Erythroblast (primary cell): ENCODE results near the gene GABRP.

Experiments
- GATA1 ChIP-seq: IDR thresholded peaks from 2 replicates; pipeline ENCODE4 v1.6.1; 2011; ENCODE audit warnings: low read depth, mild to moderate bottlenecking, control low read depth, low read length, moderate library complexity
- POLR2A ChIP-seq: IDR thresholded peaks from 2 replicates; pipeline ENCODE4 v1.6.1; 2011; ENCODE audit warnings: mild to moderate bottlenecking, low read length

DNA sequence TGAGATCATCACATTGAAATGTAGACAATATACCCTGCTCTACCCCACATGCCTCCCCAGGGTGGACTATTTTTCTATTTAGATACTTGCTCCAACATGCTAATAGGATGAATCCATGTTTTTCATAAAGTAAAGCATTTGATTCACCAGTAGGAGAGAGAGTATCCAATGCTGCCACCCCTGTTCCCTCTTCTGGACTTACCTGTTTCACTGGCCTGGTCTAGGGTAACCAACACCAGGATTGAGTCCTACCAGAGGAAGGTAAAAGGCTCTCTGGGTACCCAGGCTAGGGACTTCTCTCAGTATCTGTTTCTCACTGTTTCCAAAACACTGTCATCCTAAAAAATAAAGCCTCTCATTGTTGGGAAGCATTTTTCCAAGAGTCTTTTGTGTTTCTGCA is 30.2 kb upstream of the GABRP start:
- no peak for TF ChIP-seq POLR2A
- no peak for TF ChIP-seq GATA1
